ENCODE results near the gene DNPH1.

The DNPH1 gene

DNA sequence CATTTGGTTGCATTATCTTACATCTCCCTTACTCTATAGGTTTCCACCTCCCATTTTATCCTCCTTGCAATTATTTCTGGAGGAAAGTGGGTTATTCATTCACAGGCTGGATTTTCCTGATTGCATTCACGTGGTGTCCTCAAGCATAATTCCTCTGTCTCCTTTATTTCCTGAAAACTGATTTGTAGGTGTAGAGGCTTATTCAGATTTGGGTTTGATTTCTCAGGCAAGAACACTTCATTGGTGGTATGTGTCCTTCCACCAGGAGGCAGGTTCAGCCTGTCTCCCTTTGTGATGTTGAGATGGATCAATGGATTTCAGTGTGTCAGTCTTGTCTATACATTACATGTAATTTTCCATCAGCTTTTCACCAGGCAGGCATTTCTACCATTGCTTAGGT, 17.3 kb downstream of the DNPH1 start:
- DNase-seq (ENCODE audit: low read depth in 2 of 2), result no peak

DNA sequence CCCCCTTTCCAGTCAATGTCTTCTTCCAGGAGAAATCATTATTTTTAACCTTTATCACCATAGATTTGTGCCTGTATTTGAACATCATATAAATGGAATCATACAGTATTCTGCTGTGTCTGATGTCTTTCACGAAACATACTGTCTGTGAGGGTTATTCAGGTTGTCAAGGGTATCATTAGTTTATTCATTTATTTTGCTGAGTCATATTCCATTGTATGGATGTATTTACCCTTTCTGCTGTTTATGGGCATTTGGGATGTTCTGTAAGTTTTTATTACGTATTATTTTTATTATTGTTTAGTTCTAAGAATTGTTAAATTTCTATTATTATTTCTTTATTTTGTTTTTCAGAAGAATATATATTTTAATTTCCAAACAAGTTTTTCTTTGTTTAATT, 22.0 kb downstream of the DNPH1 start:
- no peak for DNase-seq (ENCODE audit: low read depth in 2 of 2)

DNA sequence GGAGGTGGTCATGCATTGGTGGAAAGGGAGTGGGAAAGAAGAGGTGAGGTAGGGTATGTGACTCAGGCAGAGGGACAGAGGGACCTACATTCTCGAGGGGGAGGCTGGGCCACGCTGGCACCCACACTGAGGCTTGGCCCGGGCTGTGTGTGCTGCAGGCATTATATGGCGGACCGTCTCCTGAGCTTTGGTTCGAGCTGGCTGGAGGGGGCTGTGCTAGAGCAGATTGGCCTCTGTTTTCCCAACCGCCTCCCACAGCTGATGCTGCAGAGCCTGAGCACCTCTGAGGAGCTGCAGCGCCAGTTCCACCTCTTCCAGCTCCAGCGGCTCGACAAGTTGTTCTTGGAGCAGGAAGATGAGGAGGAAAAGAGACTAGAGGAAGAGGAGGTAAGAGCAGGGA, 23.4 kb downstream of the DNPH1 start:
- DNase-seq (ENCODE audit: low read depth in 2 of 2), result no peak

DNA sequence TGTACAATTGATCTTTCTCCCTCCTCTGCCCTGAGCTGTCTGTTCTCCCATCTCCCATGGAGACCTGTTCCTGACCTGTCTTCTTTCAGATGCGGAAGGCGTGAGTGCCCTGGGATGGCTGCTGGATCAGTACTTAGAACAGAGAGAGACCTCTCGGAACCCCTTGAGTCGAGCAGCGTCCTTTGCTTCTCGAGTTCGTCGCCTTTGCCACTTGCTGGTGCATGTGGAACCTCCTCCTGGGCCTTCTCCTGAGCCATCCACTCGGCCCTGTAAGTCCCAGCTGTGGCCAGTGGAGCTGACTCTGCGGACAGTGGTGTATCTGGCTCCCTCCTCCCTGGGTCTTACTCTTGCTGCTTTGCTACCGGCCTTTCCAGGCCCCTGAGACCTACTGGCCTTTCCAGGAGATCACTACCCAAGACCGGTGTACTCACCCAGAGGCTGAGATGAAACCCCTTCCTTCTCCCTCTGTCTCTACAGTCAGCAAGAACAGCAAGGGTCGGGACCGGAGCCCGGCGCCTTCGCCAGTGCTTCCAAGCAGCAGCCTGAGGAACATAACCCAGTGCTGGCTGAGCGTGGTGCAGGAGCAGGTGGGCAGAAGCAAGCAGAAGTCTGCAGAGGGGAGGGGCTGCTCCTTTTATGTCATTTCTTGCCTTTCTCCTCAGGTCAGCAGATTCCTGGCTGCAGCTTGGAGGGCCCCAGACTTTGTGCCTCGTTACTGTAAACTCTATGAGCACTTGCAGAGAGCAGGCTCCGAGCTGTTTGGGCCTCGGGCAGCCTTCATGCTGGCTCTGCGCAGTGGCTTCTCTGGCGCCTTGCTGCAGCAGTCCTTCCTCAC, 24.8 kb downstream of the DNPH1 start:
- no peak for DNase-seq (ENCODE audit: low read depth in 2 of 2)

DNA sequence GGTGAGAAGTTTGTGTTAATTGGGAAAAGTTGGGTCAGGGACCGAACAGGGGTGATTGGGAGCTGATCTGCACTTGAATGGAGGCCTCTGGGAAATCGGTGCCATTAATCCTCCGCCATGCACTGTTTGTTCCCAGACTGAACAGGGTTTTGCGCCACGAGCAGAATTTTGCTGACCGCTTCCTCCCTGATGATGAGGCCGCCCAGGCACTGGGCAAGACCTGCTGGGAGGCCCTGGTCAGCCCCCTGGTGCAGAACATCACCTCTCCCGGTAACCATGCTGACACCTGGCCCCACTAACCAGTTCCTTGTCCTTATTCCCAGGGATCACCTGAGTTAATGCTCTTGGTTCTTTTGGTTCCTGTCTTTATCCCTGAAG, 25.6 kb downstream of the DNPH1 start:
- no peak for DNase-seq (ENCODE audit: low read depth in 2 of 2)

DNA sequence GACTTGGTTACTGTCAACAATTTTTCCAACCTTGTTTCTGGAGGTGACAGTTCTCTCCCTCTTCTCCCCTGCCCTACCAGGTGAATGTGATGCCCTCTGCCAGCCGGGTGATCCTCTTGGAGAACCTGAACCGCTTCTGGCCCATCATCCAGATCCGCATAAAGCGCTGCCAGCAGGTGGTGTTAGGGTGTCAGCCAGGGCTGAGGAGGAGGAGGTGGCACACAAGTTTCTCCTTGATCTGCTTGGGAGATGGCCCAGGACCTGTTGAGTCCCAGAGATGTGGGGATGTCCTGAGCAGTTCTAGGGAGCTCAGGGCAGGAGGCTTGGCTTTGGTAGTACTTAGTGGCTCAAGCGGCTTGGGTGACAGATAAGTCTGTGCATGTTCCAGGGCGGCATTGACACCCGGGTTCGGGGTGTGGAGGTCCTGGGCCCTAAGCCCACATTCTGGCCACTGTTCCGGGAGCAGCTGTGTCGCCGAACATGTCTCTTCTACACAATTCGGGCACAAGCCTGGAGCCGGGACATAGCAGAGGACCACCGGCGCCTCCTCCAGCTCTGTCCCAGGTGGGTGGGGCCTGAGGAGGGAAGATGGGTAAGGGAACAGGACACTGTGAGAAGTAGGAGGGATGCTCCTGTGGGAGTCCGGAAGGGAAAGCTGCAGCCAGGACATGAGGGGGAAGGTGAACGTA, 26.1 kb downstream of the DNPH1 start:
- DNase-seq (ENCODE audit: low read depth in 2 of 2), result no peak

DNA sequence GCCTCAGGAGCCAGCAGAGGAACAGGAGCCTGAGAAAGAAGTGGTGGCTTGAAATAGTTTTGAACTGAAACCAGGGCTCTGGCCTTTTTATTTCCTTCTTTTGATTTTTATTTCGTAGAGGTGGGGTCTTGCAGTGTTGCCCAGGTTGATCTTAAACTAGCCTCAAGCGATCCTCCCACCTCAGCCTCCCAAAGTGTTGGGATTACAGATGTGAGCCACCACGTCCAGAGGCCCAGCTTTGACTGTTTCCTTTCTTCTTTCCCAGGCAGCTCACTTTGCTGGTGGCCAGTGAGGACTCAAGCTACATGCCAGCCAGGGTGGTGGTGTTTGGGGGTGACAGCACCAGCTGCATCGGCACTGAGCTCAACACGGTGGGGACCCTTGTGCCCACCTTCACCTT, 26.8 kb downstream of the DNPH1 start:
- DNase-seq (ENCODE audit: low read depth in 2 of 2), result no peak

DNA sequence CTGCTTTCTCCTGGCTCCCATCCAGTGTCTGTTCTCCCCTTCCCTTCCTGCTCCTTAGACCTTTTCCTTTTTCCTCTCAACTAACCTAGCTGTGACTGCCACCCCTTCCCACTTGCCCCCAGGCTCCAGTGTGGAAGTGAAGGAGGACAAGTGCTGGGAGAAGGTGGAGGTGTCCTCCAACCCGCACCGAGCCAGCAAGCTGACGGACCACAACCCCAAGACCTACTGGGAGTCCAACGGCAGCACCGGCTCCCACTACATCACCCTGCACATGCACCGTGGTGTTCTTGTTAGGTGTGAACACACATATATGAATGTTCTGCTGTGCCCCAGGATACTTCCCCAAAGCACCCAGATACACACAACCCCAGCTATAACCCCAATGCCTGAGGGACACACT, 28.7 kb downstream of the DNPH1 start:
- DNase-seq (ENCODE audit: low read depth in 2 of 2), result no peak

DNA sequence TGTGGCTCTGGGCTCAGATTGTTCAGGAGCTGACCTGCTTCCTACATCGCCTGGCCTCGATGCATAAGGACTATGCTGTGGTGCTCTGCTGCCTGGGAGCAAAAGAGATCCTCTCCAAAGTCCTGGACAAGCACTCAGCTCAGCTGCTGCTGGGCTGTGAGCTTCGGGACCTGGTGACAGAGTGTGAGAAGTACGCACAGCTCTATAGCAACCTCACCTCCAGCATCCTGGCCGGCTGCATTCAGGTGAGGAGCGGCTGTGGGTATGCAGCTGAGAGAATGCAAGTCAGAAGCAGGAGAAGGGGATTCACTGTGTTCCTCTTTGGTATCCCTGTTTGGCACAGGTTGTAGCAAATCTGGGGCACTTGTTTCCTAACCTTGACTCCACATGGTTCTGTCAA, 29.4 kb downstream of the DNPH1 start:
- no peak for DNase-seq (ENCODE audit: low read depth in 2 of 2)

DNA sequence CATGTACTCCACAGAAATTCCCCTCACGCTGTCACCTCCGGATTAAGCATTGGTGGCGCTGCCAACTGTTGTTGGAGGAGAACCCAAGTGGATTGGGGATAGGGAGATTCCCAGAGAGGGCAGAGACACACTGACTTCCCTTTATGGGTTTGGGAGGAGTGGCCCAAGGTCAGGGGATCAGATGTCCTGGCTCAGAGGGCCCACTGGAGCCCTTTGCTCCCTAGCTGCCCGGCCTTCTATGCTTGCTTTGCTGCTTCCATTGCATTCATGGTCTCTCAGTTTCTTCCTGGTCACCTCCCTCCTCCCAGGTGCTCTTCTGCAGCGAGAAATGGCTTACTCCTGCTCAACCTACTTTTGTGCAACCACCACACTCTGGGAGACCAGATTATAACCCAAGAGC, 32.9 kb downstream of the DNPH1 start:
- DNase-seq (ENCODE audit: low read depth in 2 of 2), result no peak

DNA sequence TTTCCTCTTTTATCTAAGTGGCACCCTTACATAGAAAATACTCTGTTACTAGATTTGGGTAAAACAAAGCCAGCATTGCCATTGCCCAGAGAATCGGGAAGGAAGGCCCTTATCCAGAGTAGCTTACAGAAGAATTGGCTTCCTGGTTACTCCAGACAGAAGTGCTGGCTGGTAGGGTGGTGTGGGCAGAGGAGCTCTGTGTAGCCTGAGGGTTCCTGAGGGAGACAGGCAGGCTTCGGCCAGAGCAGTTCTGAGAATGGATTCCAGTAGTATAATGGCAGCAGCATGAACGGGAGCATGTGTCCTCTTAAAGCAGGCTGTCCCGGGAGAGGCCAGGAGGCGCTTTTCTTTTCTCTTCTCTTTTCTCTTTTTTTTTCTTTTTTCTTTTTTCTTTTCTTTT, 35.4 kb downstream of the DNPH1 start:
- DNase-seq (ENCODE audit: low read depth in 2 of 2), result no peak

DNA sequence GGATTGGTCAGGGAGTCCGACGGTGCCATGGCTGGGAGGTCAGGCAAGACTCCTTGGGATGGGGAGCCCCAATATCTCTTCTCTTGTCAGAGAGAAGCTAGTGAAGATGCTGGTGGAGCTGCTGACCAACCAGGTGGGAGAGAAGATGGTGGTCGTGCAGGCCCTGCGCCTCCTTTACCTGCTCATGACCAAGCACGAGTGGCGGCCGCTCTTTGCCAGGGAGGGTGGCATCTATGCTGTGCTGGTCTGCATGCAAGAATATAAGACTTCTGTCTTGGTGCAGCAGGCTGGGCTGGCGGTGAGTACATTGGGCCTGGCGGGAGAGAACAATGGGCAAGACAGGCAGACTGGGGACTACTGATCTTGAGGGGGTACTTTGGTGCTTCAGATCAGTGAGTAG, 36.4 kb downstream of the DNPH1 start:
- DNase-seq (ENCODE audit: low read depth in 2 of 2), result no peak

DNA sequence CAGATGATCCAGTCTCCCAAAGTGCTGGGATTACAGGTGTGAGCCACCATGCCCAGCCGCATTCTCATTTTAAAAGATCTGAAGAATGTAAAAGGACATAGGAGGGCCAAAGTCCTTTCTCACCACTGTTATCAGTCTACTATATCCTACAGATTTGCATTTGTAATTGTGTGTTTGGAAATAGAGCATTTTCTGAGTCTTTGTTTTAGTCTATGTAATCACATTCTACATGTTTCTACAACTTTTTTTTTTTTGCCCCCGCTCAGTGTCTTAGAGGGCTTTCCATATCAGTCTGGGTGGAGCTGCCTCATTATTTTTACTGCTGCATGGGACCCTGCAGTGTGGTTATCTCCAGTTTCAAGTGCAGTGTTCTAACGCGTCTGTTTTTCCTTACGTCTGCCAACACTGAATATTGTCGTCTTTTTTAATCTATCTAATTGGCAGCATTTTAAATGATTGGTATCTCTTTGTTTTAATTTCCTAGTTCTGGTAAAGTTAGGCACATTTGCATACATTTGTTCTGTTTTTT, 39.4 kb downstream of the DNPH1 start:
- no peak for DNase-seq (ENCODE audit: low read depth in 2 of 2)

DNA sequence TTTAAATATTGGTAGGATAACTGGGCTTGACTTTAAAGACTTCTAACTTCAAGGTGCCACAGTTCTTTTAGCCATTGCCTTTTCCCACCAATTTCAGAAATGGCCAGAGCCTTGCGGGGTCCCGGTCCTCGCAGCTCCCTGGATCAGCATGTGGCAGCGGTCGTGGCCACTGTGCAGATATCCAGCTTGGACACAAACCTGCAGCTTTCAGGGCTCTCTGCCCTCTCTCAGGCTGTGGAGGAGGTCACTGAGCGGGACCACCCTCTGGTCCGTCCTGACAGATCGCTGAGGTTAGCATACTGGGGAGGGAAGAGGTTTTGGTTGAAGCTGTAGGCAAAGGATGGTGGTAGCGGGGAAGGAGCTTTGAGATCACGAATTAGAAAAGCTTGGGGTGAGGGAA, 40.9 kb downstream of the DNPH1 start:
- DNase-seq (ENCODE audit: low read depth in 2 of 2), result no peak

DNA sequence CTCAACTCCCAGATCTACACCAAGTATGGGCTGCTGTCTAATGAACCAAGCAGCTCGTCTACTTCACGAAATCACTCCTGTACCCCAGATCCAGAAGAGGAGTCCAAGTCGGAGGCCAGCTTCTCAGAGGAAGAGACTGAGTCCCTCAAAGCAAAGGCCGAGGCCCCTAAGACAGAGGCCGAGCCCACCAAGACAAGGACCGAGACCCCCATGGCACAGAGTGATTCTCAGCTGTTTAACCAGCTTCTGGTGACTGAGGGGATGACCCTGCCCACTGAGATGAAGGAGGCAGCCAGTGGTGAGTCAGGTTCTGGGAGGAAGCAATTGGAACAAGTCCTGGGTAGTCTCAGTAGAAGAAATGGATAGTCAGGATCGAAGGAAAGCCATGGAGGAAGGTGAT, 41.5 kb downstream of the DNPH1 start:
- no peak for DNase-seq (ENCODE audit: low read depth in 2 of 2)

DNA sequence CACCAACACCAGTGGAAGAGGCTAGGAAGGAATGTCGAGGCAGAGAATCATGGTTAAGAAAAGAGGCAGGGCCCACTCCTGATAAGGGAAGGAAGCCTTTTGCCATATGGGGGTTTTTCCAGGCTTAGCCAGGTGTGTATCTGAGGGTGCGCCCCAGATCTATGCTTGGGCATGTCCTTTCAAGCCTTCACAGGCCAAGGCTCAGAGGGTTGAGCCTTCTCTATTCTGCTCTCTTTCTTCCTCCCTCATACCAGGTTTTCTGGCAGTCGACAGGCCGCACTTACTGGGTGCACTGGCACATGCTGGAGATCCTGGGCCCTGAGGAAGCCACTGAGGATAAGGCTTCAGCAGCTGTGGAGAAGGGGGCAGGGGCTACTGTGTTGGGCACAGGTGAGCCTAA, 42.6 kb downstream of the DNPH1 start:
- DNase-seq (ENCODE audit: low read depth in 2 of 2), result no peak

DNA sequence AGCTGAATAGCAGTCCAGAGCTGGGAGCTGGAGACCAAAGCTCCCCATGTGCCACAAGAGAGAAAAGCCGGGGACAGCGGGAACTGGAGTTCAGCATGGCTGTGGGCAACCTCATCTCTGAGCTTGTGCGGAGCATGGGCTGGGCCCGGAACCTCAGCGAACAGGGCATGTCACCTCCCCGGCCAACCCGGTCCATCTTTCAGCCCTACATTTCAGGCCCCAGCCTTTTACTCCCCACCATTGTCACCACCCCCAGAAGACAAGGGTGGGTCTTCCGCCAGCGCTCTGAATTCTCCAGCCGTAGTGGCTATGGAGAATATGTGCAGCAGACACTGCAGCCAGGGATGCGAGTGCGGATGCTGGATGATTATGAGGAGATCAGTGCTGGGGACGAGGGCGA, 43.3 kb downstream of the DNPH1 start:
- no peak for DNase-seq (ENCODE audit: low read depth in 2 of 2)

DNA sequence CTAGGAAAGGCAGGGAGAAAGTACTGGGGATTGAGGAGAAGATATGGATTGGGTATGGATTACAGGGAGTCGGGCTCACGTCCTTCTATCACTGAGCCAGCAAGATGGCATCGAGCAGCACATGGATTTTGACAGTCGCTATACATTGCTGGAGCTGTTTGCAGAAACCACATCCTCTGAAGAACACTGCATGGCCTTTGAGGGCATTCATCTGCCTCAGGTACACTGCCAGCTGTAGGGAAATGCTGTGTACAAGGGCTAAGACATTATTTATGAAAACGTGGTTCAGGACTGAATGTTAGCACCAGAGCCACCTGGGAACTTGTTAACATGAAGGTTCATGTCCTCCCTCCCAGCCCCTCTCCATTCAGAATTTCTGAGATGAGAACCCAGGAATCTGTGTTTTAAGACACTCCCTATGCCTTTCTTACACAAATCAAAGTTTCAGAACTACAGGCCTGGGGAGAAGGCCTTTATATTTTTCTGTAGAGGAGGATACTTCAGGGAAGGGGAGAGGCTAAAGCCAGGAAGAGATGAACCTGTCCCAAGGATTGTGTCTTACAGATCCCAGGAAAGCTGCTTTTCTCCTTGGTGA, 43.8 kb downstream of the DNPH1 start:
- no peak for DNase-seq (ENCODE audit: low read depth in 2 of 2)

DNA sequence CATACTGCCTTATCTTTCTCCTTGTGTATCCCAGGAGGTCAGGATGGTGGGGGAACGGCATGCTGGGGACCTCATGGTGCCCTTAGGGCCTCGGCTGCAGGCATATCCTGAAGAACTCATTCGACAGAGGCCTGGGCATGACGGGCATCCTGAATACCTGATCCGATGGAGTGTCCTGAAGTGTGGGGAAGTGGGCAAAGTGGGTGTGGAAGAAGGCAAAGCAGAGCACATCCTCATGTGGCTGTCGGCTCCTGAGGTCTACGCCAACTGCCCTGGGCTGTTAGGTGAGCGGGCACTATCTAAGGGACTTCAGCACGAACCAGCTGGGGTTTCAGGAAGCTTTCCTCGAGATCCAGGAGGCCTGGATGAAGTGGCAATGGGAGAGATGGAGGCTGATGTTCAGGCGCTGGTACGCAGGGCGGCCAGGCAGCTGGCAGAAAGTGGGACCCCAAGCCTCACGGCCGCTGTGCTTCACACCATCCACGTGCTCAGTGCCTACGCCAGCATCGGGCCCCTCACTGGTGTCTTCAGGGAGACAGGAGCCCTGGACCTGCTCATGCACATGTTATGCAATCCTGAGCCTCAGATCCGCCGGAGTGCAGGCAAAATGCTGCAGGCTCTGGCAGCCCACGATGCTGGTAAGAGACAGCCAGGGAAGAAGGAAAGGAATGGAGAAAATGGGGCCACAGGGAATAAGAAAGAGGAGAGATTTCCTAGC, 44.9 kb downstream of the DNPH1 start:
- no peak for DNase-seq (ENCODE audit: low read depth in 2 of 2)

DNA sequence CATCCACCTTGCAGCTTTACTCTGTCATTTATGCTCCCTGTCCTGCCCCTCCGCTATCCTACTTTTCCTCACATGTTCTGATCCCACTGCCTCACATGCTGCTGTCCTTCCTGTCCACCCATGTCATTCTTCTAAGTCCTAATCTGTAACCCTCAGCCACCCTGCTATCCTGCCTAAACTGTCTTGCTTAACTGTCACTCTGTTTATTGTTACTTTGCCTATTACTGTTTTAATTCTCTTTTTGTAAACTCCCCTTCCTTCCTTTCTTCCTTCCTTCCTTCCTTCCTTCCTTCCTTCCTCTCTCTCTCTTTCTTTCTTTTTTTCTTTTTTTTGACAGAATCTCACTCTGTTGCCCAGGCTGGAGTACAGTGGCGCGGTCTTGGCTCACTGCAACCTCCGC, 45.8 kb downstream of the DNPH1 start:
- DNase-seq (ENCODE audit: low read depth in 2 of 2), result no peak

DNA sequence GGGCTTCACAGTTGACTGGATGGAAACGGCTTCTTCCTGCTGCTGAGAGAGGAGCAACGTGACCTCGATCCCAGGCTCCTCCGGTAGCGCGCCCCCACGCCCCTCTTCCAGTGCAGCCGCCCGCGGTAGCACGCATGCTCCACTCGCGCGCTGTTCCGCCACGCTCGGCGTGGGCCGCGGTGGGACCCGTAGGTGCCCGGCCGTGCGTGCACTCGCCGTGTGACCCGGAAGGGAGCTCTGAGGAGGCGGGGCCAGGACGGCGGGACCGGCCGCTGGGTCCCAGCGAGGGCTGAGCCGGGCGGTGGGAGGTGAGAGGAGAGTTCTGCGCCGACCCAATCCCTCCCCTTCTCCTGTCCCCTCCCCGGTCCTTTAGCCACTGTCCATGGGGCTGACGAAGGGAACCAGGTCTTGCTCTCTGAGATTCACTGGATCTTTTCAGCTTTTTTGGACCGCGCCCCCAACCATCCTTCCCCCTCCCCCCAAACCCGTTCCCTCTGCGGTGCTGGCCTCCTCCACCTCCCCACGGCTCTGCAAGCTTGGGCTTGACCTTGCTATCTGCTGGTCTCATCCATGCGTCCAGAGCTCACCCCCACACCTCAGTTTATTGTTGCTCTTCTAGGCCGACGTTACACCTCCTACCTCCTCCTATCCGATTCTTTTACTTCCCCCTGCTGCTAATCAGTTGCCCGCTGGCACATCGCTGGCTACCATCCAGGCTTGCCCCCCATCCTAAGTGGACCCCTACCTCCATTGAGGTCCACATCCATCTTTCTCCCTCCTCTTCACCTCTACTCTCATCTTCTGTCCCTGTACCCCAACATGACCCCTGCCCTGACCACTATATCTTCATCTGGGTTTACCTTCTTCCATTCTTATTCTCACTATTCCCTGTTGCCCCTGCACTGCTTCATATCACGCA, 47.1 kb downstream of the DNPH1 start, which contains the start of gene CUL9:
Gene CUL9 (plus strand): TSS at position 255 of the 919 bp plus-strand sequence. CDS start 2,115 bp downstream, outside the sequence.
- peak; percentile 72 to 79 for DNase-seq (ENCODE audit: low read depth in 2 of 2)
